ENCODE results near the gene TLCD1.
"Not testable (repeated sequence)": the region's sequence is repeated elsewhere in the genome, so short reads cannot be mapped to it uniquely, and the experiment has no call there.

The TLCD1 gene

DNA sequence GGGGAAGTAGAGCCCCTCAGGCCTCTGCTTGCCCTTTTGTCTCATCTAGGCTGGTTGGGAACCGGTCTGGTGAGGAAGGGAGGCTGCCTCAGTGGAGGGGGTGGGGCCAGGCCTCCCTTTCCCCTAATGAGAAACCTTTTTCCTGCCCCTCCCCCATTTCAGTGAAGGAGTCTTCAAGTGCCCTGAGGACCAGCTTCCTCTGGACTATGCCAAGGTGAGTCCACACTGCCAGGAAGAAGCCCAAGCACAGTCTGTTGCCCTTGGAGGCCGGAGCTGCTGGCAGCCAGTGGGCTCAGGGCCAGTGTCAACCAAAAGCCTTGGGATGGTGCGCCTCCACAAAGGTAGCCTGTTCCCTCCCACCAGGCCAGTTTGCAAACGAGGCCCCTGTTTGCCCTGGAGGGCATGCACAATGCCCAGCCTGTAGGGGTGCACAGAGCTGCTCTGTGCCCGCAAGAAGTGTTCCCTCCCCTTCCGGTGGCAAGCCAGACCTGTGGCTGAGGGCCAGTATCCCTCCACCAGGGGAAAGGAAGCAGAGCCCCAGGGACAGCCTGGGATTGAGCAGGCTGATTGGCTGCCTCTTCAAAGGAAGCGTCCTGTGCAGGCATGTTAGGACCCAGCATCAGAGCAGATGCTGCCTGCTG, 21.1 kb upstream of the TLCD1 start:
- no peak for DNase-seq (ENCODE audit: low spot score)

DNA sequence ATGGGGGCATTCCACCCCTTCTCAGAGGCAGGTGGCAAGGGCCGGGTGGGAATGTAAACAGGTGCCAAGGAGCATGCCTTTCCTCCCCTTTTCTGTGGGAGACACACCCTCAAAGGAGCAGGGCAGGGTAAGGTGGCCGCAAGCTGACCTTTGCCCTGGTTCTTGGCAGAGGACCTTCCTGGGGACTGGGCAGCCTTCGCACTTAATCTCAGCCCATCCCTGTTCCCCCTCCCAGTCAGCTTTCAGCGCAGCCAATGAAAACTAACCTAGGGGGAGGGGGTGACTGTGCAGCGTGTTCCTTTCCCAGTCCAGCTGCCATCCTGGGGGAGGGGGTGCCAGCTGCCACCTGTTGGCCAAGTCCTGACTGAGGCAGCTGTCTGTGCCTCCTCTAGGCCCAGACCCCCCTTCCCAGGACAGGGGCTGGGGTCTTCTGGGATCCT, 20.6 kb upstream of the TLCD1 start:
- DNase-seq (ENCODE audit: low spot score) = no peak

DNA sequence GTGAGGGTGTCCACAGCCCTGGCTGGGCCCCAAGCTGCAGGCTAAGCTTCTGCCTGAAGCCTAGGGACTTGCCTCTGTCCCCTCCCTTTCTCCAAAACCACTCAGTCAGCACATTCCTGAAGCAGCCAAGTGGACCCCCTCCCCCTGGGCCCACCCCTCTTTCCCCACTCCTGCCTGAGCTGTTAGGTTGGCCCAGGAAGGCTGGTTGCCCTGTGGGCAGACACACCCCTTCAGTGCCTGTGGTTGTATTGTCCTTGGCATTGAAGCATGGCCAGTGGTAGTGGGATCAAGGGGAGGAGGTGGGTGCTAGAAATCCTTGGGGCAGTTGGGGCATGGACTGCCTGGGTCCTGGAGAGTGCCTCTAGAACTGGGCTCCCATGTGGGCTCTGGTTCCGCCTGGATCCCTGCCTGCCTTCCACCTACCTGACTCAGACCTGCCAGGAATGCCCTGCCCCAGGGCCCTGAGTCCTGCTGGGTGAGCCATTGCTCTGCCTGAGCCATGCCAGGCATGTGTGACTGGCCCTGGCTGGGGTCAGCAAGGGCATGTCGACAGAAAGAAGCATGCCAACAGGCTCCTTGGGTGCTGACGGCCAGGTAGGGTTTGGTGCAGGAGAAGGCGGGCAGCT, 19.9 kb upstream of the TLCD1 start:
- DNase-seq (ENCODE audit: low spot score) = no peak

DNA sequence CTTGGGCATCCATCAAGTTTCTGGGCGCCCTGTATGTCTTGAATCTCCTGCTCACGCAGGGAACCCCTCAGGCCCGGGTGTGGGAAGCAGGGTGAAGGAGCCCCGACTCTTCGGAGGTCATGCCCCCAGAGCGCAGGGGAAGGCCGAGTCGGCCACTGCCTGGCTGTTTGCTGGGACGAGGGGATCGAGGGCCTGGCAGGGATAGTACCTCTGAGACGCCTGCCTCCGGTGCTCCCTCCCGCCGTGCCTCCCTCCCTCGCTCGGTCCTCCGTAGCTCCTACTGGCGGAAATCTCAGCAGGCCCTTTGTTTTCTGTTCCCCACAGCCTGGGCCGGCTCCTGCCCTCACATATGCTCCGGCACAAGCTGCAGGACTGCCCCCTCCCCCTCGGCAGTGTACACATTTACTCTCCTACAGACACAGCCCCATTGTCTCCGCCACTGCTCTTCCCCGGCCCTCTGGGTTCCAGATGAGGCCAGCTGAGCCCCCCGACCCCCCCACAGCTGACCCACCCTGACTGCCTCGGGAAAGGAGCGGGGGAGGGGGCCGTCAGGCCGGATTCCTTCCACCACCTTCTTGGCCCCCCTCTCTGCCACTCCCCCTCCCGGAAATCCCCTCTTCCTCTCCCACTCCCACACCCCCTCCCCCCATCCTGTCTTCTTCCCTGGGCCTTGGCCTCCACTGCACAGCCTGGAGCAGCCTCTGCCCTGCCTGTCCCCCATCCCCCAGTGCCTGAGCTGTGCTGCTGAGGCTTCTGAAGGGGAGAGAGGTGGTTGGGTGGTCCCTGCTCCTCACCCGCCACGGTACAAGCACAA, 19.1 kb upstream of the TLCD1 start:
- peak; percentile 25 for DNase-seq (ENCODE audit: low spot score)

DNA sequence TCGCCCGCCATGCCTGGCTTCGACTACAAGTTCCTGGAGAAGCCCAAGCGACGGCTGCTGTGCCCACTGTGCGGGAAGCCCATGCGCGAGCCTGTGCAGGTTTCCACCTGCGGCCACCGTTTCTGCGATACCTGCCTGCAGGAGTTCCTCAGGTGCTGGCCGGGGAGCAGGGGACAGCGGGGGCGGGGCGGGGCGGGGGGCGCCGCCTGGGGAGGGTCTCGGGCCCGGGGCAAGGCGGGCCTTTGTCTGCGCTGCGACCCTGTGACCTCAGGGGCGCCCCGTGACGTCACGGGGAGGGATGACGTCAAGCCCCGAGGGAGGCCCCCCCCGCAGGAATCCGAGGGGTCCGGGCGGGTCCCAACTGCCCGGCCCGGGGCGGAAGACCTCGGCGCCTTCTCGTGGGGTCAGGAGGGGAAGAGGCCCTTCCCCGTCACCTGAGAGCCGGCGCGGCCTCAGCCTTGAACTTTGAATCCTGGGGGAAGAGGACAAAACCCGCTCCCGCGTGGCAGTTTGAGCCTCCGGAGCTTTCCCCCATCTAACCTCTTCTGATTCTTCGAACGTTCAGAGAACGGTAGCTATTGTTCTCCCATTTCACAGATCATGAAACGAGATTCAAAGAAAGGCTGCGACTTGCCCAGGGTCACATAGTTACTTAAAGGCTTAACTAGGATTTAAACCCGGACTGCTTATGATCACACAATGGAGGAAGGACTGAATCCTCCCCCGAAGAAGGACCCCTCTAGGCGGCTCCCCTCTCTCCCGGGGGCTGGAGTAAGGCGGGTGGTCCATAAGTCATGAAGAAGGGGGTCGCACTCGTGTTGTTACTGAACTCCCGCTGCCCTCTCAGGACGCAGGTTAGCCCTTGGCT, 18.3 kb upstream of the TLCD1 start:
- DNase-seq (ENCODE audit: low spot score) = peak; percentile 78

DNA sequence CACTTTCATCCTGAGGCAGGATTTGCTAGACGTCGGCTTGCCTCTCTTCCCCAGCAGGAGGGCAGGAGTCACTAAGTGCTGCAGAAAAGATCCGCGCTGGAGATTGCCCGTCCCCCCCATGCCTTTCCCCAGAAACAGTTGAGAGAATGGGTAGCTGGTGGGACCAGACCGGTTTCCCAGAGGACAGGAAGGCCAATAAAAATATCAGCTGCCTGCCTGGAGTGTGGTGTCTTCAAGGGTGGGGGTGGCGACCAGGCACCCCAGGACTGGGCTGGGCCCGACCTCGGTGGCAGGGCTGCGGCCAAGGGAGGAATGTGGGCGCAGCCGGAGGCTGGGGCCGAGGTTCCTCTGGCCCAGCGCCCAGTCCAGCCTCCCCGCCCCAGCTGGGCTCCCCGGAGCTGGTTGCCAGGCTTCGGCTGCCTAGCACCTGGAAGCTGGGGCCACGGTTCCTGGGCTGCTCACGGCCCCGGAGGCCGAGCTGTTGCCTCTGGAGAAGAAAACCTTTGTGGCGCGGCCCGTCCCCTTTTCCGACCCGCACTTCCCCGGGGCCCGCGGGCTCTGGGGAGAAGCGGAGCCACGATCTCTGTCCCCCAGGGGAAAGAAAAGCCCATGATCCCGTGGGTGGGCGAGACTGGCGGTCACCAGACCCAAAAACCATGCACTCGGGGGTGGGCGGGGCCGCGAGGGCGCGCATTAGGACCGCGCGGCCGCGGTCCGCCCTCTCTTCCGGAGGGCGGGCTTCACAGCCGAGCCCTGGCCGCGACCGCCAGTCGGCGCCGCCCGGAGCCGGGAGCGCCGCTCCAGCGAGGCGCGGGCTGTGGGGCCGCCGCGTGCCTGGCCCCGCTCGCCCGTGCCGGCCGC, 17.4 kb upstream of the TLCD1 start, which contains the start of gene TRAF4:
TRAF4 (plus strand) TSS at position 769 of the 861 bp plus-strand sequence. CDS start 102 bp downstream, outside the sequence.
- DNase-seq (ENCODE audit: low spot score) = peak; percentile 88

DNA sequence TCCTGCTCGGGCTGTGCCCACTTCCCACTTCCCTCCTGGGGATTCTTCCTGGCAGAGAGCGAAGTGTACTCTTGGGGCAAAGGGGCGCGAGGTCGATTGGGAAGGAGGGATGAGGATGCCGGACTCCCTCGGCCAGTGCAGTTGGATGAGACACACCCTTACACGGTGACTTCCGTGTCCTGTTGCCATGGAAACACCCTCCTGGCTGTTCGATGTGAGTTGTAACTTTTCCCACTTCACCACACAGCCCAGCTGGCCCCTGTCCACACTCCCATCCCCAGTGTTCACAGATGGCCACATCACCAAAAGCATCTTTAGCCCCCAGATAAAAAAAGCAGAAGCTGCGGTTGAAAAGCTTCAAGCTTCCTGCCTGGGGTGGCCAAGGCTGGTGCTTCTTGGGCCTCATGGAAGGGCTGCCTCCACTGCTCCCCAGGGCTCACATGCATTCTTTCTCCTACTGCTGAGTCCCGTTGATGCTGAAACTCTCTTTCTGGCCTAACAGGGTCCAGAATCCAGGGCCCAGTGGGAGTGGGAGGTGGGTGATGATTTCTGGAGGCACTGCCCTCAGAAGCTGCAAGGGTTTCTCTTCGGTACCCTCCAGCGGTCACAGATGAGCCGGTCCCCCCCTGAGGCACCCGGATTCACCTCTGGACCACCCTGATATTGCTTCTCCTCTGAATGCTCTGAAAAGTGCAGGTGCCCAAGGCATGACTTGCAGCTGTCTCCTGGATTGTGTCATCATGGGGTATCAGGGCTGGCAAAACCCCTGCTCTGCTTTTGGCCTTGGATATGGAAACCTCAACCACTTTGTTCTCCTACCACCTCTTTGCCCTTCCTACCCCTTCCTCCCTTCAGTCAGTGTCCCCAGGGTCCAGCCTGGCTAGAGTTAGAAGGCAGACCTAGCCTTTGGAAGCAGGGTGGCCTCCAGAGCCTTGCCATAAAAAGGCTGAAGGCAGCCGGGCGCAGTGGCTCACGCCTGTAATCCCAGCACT, 15.6 kb upstream of the TLCD1 start:
- no peak for DNase-seq (ENCODE audit: low spot score)

DNA sequence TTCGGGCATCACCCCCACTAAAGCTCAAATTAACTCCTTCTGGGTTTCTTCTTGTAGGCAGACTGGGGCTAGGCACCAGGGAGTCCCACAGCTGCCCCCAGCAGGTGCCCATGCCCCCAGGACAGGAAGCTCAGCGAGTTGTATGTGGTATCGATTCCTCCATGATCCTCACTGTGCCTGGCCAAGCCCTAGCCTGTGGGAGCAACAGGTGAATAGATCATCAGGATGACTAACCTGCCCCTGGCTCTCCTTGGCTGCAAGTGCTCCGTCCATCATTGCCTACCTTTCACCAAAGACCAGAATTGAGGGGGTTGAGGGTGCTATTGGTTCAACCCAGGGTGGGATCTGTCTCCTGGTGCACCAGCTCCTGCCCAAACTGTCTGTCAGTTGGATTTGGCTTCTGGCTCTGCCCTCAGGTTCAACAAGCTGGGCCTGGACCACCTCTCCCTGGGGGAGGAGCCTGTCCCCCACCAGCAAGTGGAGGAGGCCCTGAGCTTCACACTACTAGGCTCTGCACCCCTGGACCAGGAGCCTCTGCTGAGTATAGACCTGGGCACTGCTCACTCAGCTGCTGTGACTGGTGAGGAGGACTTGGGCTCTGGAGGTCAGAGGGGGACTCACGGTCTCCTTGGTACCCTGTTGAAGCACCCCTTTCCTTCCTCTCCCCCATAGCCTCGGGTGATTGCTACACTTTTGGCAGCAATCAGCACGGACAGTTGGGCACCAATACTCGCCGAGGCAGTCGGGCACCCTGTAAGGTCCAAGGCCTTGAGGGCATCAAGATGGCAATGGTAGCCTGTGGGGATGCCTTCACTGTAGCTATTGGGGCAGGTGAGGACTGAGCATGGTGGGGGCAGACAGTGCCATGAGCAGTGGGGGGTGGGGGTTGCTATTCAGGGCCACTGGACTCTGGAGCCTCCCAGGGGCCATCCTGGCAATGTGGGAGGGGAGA, 14.6 kb upstream of the TLCD1 start:
- DNase-seq (ENCODE audit: low spot score) = no peak

DNA sequence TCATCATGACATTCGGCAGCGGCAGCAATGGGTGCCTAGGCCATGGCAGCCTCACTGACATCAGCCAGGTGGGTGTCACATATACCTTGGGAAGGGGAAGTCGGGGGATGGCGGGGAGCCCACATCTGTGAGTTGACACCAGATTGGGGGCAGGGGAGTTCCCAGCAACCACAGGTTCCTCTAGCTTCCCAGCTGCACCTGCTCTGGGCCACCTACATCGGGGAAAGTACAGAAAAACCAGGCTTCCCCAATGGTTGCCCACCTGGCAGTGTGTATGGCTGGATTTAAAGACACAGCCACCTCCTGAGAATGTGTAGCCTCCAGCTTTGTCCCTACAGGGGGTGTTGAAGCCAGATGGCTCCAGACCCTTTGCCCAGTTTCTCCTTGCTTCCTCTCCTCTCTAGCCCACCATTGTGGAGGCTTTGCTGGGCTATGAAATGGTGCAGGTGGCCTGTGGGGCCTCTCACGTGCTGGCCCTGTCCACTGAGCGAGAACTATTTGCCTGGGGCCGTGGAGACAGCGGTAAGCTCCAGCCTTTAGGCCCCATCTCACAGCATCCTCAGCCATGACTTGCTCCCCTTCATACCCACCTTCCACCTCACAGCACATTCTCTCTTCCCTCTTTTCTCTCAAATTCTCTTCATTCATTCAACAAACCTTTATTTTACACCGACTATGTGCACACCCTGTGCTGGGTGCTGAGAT, 12.8 kb upstream of the TLCD1 start:
- DNase-seq (ENCODE audit: low spot score) = no peak

DNA sequence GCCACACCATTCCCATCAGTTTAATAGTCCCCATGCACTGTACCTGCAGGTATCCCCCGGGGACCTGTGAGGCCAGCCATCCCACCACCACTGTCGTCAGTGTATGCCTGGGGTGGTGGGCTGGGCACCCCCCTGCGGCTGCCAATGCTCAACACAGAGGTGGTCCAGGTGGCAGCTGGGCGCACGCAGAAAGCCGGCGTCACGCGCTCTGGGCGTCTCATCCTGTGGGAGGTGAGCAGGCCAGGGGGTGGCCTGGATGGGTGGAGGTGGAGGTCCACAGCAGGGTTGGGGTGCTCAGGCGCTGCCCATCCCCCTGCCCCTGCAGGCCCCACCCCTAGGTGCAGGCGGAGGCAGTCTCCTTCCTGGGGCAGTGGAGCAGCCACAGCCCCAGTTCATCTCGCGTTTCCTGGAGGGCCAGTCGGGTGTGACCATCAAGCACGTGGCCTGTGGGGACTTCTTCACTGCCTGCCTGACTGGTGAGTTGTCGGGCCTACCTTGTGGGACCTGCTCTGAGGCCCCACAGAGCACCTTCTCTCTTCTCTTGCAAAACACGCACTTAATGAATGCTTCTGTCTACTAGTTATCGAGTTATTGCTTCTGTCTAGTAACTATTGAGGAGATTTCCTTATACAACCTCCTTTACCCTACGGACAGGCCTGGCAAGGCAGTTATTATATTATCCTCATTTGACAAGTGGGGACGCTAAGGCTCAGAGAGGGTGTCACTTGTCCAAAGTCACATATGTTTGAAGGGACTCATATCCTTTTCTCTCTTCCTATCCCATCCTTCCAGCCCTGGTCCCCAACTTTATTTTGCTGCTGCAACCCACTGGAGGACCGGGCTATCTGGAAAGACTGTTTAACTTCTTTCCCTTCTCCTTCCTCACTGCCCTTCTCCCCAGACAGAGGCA, 12.0 kb upstream of the TLCD1 start:
- DNase-seq (ENCODE audit: low spot score) = peak; percentile 6

DNA sequence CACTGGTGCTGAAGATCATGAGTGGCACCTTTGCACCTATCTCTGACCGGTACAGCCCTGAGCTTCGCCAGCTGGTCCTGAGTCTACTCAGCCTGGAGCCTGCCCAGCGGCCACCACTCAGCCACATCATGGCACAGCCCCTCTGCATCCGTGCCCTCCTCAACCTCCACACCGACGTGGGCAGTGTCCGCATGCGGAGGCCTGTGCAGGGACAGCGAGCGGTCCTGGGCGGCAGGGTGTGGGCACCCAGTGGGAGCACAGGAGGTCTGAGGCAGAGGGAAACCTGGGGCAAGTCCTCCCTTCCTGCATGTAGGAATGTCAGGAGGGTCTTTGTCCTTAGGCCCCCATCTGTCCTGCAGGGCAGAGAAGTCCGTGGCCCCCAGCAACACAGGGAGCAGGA, 11.3 kb upstream of the TLCD1 start:
- DNase-seq (ENCODE audit: low spot score) = no peak

DNA sequence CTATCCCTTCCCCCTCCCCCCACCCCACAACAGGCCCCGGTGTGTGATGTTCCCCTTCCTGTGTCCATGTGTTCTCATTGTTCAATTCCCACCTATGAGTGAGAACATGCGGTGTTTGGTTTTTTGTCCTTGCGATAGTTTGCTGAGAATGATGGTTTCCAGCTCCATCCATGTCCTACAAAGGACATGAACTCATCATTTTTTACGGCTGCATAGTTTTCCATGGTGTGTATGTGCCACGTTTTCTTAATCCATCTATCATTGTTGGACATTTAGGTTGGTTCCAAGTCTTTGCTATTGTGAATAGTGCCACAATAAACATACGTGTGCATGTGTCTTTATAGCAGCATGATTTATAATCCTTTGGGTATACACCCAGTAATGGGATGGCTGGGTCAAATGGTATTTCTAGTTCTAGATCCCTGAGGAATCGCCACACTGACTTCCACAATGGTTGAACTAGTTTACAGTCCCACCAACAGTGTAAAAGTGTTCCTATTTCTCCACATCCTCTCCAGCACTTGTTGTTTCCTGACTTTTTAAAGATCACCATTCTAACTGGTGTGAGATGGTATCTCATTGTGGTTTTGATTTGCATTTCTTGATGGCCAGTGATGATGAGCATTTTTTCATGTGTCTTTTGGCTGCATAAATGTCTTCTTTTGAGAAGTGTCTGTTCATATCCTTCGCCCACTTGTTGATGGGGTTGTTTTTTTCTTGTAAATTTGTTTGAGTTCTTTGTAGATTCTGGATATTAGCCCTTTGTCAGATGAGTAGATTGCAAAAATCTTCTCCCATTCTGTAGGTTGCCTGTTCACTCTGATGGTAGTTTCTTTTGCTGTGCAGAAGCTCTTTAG, 10.1 kb upstream of the TLCD1 start:
- DNase-seq (ENCODE audit: low spot score) = not testable (repeated sequence)

DNA sequence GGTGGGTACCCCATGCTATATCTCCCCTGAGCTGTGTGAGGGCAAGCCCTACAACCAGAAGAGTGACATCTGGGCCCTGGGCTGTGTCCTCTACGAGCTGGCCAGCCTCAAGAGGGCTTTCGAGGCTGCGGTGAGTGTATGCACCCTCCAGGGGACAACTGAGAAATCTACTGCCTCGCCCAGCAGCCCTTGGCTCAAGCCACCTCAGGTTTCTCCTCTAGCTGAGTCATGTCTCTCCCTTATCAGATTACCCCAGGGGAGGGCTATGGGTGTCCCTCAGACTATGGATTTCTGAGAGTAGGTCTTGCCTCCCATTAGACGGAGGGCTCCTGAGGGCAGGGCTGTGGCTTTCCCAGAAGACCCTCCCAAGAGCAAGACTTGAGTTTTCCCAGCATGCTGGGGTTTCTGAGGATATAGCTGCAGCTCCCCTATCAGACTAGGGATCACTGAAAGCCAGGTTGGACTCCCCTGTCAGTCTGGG, 9.2 kb upstream of the TLCD1 start:
- no peak for DNase-seq (ENCODE audit: low spot score)

DNA sequence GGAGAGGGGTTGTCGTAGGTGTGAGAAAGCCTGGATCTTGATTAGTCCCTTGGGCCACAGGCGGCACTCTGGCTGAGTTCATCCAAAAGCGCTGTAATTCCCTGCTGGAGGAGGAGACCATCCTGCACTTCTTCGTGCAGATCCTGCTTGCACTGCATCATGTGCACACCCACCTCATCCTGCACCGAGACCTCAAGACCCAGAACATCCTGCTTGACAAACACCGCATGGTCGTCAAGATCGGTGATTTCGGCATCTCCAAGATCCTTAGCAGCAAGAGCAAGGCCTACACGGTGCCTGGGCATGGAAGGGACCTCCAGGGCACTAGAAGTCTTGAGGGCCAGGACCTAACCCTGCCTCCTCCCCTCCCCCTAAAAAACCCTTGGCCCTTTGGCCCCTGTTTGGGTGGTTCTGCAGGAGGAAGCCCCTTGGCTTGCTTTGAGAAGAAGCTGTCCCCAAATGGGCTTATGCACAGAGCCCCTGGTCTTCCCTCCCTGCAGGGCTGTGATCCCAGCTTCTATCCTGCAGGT, 8.7 kb upstream of the TLCD1 start:
- DNase-seq (ENCODE audit: low spot score) = no peak

DNA sequence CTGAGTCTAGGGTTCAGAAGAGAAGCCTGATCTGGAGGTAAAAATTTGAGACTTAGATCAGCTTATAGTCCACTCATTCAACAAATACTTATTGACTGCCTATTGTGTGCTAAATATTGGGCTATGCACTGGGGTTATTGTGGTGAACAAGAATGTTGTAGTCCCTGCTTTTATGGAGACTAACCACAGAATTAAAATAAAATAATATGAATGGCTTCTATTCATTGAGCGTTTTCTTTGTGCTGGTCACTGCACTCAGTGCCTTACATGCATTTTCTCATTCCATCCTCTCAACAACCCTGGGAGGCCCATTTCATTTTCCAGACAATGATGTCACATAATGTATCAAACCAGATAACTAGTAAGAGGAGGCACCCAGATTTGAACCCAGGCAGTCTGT, 7.3 kb upstream of the TLCD1 start:
- DNase-seq (ENCODE audit: low spot score) = no peak

DNA sequence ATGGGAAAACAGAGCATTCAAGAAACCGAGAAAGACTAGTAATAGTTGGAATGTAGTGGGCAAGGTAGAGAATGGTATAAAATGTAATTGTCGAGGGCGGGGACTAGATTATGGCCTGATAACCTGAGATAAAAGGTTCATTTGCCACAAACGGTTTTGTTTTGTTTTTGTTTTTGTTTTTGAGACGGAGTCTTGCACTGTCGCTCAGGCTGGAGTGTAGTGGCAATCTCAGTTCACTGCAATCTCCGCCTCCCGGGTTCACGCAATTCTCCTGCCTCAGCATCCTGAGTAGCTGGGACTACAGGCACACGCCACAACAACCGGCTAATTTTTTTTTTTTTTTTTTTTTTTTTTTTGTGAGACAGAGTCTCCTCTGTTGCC, 3.9 kb upstream of the TLCD1 start:
- no peak for DNase-seq (ENCODE audit: low spot score)

All from iPS-NIHi11 (cell line).